Small intestine (tissue), 7 donors: ENCODE measurements around the gene LTF. TPM values are rescaled to one million over a fixed set of nuclear protein-coding genes. Genes with fewer than 3 reads are reported as not detected.
"Not testable (repeated sequence)": the region's sequence is repeated elsewhere in the genome, so short reads cannot be mapped to it uniquely, and the experiment has no call there.

ENCODE experiments used
- DNase-seq, 2 donors: peaks; one replicate each; pipeline versions ENCODE4 v3.0.0 to v3.0.0-alpha.2; 2013
- FAIRE-seq: peaks from 2 replicates; lab custom pipeline; 2012; peaks lifted over from hg19 to GRCh38; lab: Jason Lieb, UNC
- H3K27ac ChIP-seq, 3 donors: one replicate each; pipeline ENCODE4 v1.5.1; 2013; ENCODE audit warnings: low read length in 2 of 3, mild to moderate bottlenecking in 2 of 3, control low read depth in 1 of 3, inconsistent platforms in 1 of 3, low read depth in 1 of 3, moderate library complexity in 1 of 3
- H3K27me3 ChIP-seq, 3 donors: one replicate each; pipeline ENCODE4 v1.6.1; 2013; ENCODE audit warnings: low read length in 3 of 3, inconsistent platforms in 1 of 3; ENCODE audit not compliant: control insufficient read depth in 3 of 3, insufficient read depth in 3 of 3
- H3K36me3 ChIP-seq, 3 donors: one replicate each; pipeline ENCODE4 v1.6.1; 2013; ENCODE audit warnings: low read length in 3 of 3, inconsistent platforms in 1 of 3, low read depth in 1 of 3, mild to moderate bottlenecking in 1 of 3, moderate library complexity in 1 of 3; ENCODE audit not compliant: control insufficient read depth in 3 of 3, insufficient read depth in 2 of 3
- H3K4me1 ChIP-seq, 3 donors: one replicate each; pipeline ENCODE4 v1.6.1; 2013; ENCODE audit warnings: low read length in 2 of 3, inconsistent platforms in 1 of 3, low read depth in 1 of 3, mild to moderate bottlenecking in 1 of 3, moderate library complexity in 1 of 3; ENCODE audit not compliant: control insufficient read depth in 3 of 3, insufficient read depth in 2 of 3
- H3K4me3 ChIP-seq, 3 donors: one replicate each; pipeline ENCODE4 v1.5.1; 2013; ENCODE audit warnings: low read length in 3 of 3, control low read depth in 1 of 3, inconsistent platforms in 1 of 3, low read depth in 1 of 3, mild to moderate bottlenecking in 1 of 3, moderate library complexity in 1 of 3
- H3K9me3 ChIP-seq, 2 donors: one replicate each; pipeline ENCODE4 v1.6.1; 2013; ENCODE audit warnings: low read depth in 1 of 2, low read length in 1 of 2; ENCODE audit not compliant: control insufficient read depth in 2 of 2, insufficient read depth in 1 of 2
- WGBS, 3 donors: extraction: QIAGEN DNeasy Blood & Tissue Kit; methylation state at CpG; one replicate each; pipeline ENCODE4 v1.1.7; 2013; 5-methylcytosine and 5-hydroxymethylcytosine counted together
- polyA plus RNA-seq, 4 donors: library from polyadenylated mRNA; stranded (reverse) in 3 of 4; unstranded in 1 of 4; fragments of 200-250 nt in 3 of 4; fragments of 120-200 nt in 1 of 4; gene quantifications; one replicate each; pipeline versions ENCODE4 v1.2.1 to v1.2.3, GENCODE V29; 2013
- donor health status: healthy with polysubstance abuse.
- donor health status: control.
- donor health status: control.
- donor health status: Bipolar disorder and iron deficiency.
- donor health status: healthy.

Gene LTF
- polyA plus RNA-seq, 4 donors = 0.22 to 6.0 (median 1.5) TPM

DNA sequence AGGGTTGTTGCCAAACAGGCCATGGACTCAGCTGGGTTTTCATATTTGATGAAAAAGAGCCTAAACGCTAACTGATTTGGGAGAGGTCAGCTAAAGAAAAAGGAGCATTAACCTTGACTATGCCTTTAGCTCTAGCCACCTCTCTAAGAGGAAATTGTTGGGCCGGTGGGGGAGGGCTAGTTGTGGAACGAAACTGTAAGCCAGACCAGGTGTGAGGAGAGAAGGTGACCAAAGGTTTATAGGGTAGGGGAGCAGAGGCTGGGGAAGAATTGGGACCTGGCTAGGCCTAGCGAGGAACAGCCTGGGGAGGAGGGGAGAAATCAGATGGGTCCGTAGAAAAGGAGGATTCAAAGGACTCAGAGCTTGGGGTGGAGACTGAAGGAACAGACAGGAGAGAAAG, 73.2 kb downstream of the LTF start:
- peaks cover 0 to 16% (median 0%) of the 10 kb centered on the region in 3 donors for H3K4me1 ChIP-seq
- H3K4me3 ChIP-seq, H3K36me3 ChIP-seq, H3K27me3 ChIP-seq, H3K9me3 ChIP-seq, H3K27ac ChIP-seq, DNase-seq, FAIRE-seq: not testable (repeated sequence)
- WGBS, 3 donors = 90 to 94% (median 93%) methylated on average over 5 of the region's 5 CpGs

DNA sequence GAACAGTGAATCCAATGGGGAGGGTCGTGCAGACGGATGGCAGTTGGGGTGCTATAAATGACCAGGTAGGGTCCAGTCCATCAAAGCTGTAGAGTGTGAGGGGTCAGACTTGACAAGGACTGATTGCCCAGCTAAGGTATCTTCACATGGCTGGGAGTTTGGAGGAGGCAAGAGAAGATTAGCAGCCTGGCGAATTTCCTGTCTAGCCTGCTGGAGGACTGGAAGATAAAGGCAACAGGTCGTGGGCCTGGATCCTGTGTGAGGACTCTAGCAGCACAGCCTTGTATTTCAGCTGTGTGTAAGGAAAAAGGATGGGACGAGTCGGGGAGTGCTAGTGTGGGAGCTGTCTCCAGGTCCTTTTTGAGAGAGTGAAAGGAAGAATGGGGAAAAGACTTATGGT, 75.4 kb downstream of the LTF start:
- Histone ChIP-seq H3K9me3 (peaks cover 0 to 6% of the 10 kb centered on the region in 2 donors), H3K36me3 (peaks cover 0 to 2% (median 0%) of the 10 kb centered on the region in 3 donors), H3K4me3 (no peak overlapping the region), H3K4me1 (peaks cover 0 to 11% (median 0%) of the 10 kb centered on the region in 3 donors), H3K27me3 (no peaks in the 10 kb centered on the region), H3K27ac (no peak overlapping the region)
- 87 to 89% (median 89%) methylated on average over 6 of the region's 6 CpGs for WGBS, 3 donors
- DNase-seq (no peak), FAIRE-seq (no peak)

DNA sequence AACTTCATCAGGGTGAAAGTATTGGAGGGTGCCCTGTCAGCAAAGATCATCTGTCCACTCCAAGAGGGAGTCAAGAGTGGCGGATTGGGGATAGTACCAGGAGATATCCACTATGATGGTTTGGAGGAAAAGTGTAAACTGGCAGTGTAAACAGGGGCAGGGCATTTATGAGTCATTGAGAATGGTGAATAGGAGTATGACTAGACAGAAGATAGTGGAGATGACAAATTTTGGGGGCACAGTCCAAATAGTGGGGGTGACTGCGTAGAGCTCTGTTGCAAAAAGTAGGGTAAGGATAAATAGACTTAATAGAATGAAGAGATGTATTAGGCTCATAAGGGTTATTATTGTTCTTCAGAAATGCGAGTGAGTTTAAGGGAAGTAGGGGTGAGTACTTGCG, 75.9 kb downstream of the LTF start:
- not testable (repeated sequence) for H3K27me3 ChIP-seq, H3K27ac ChIP-seq, H3K4me3 ChIP-seq, H3K4me1 ChIP-seq, H3K36me3 ChIP-seq, H3K9me3 ChIP-seq, DNase-seq, FAIRE-seq
- 91 to 97% (median 93%) methylated on average over 4 of the region's 4 CpGs for WGBS, 3 donors

DNA sequence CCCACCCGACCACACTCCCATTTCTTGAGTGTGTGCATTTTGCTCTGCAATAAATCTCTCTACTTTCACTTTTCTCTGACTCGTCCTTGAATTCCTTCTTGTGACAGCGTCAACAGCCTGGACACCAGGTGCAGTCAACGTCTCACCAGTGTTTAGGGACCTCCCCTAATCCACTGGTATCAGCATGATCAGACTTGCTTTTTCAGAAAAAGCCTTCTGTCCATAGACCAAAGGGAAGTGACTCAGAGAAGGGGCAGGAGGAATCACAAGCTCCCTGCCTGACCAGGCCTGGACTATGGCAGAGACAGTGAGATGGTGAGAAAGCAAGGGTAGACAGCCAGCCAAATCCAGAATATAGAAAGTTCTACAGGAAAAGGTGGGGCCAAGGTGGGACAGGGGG, 78.5 kb downstream of the LTF start:
- 9 to 34% (median 14%) methylated on average over 4 of the region's 4 CpGs for WGBS, 3 donors
- H3K27ac ChIP-seq = peak overlapping the region in 1 of 3 donors; percentile 12
- peaks cover 0 to 8% (median 3%) of the 10 kb centered on the region in 3 donors for H3K4me1 ChIP-seq
- DNase-seq (peak; percentile 59 to 79), FAIRE-seq (no peak)
- no peaks in the 10 kb centered on the region for H3K27me3 ChIP-seq
- peaks cover 0 to 6% of the 10 kb centered on the region in 2 donors for H3K9me3 ChIP-seq
- H3K36me3 ChIP-seq = no peaks in the 10 kb centered on the region
- H3K4me3 ChIP-seq = no peak overlapping the region

Other genes with a start within 250 kb of the LTF start
- under 1 TPM in 1 of 4 donors, not detected in 3; 0.22 TPM for gene CCR3, start 222.4 kb downstream of the LTF start, polyA plus RNA-seq
- gene CCR2, start 110.8 kb downstream of the LTF start, polyA plus RNA-seq = 1 to 10 TPM in 2 of 4 donors, under 1 TPM in 1, not detected in 1; 0.87 to 1.4 (median 1.3) TPM
- gene CCR5, start 94.0 kb downstream of the LTF start, polyA plus RNA-seq = 1 to 10 TPM in 1 of 4 donors, under 1 TPM in 3; 0.81 to 1.5 (median 0.92) TPM
- gene CCRL2, start 57.6 kb downstream of the LTF start, polyA plus RNA-seq = 10 to 100 TPM; 10.7 to 13.9 (median 12.2) TPM
- under 1 TPM in 1 of 4 donors, not detected in 3; 0.06 TPM for gene RTP3, start 33.1 kb upstream of the LTF start, polyA plus RNA-seq
- under 1 TPM in 3 of 4 donors, not detected in 1; 0.22 to 0.66 (median 0.61) TPM for gene LRRC2, start 101.4 kb upstream of the LTF start, polyA plus RNA-seq
- not detected for gene FAM240A, start 147.6 kb upstream of the LTF start, polyA plus RNA-seq
- gene ALS2CL, start 228.8 kb upstream of the LTF start, polyA plus RNA-seq = 10 to 100 TPM; 11.8 to 100.0 (median 46.5) TPM
- gene TMIE, start 236.5 kb upstream of the LTF start, polyA plus RNA-seq = under 1 TPM in 2 of 4 donors, not detected in 2; 0.22 to 0.70 TPM